Measurements from ENCODE around the gene FLYWCH1.

The FLYWCH1 gene

DNA sequence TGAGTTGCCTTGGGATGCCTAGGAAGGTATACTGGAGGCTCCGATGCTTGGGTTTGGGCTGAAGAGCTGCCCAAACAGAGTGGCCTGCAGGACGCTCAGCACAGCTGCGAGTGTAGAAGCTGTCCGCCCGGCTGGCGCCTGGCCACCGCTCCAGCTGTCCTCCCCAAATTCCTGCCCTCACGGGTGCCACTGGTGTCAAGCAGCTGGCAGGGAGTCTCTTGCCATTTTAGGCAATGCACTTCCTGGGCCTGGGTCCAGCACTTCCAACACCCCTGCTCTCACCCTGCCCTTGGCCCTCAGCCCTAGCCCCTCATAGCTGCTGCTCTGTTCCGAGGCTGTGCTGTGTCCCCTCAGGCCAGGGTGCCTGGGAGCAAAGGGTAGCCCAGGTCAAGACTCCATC, 73.7 kb downstream of the FLYWCH1 start:
- DNase-seq: no peak
- Histone ChIP-seq H3K27me3 (peaks cover 0 to 32% of the 10 kb centered on the region in 2 donors), H3K4me3 (no peak overlapping the region), H3K4me1 (peaks cover 0 to 39% (median 29%) of the 10 kb centered on the region in 4 donors), H3K36me3 (no peaks in the 10 kb centered on the region), H3K9me3 (no peaks in the 10 kb centered on the region), H3K27ac (peak overlapping the region in 1 of 2 donors; percentile 53)
- TF ChIP-seq CTCF (IDR thresholded peaks at IDR 0.05): no peak
- intact Hi-C loops (cut with DNase I; ENCODE audit: low total_unique reads): no loop called here

DNA sequence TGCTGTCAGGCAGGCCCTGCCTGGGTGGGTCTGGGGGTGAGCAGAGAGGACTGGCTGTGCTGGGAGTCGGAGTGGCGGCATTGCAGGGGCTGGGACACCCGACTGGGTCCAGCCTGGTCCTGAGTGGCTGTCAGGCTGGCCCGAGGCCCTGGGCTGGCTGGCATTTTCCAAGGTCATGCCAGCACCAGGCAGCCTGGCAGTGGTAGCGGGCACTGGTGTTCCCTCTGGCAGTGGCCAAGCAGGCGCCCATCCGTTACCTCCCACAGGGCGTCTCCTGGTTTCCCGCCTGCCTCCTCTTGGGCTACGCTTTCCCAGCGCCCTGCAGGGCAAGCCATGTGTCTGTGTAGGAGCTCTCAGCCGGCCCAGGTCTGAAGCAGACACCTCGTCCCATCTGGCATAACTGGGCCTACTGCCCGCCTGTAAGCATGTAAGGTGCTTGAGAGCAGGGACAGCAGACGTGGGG, 74.2 kb downstream of the FLYWCH1 start:
- no peak for TF ChIP-seq CTCF (IDR thresholded peaks at IDR 0.05)
- Histone ChIP-seq H3K4me3 (no peak overlapping the region), H3K27ac (peak overlapping the region in 1 of 2 donors; percentile 53), H3K4me1 (peaks cover 0 to 36% (median 27%) of the 10 kb centered on the region in 4 donors), H3K36me3 (no peaks in the 10 kb centered on the region), H3K9me3 (no peaks in the 10 kb centered on the region), H3K27me3 (peaks cover 0 to 35% of the 10 kb centered on the region in 2 donors)
- intact Hi-C loops (cut with DNase I; ENCODE audit: low total_unique reads): no loop called here
- DNase-seq: peak in 1 of 2 donors; percentile 80

DNA sequence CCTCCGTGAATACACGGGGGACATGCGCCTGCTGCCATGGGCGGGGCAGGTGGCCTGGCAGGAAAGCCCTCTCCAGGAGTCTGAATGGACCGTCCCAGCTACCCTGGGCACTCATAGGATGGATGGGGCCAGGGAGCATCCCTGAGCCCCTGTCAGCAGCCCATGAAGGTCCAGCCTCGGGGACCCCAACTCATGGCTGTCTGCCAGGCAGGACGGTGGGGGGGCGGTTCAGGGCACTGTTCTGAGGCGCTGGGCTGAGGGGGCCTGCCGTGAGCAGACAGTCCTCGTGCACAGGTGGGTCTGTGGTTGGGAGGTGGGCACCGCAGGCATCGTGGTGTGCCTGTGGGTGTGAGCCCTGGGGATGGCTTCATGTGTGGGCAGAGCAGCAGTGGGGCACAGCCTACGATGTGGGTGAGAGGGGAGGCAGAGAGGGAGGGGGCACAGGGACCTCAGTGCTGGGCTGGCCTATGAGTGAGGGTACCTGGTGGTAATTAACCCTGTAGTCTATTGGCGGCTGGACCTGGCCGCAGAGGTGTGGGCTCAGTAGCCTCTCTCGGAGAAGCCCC, 75.0 kb downstream of the FLYWCH1 start:
- intact Hi-C loops (cut with DNase I; ENCODE audit: low total_unique reads): no loop called here
- Histone ChIP-seq H3K4me1 (peaks cover 0 to 33% (median 24%) of the 10 kb centered on the region in 4 donors), H3K27ac (no peak overlapping the region), H3K36me3 (no peaks in the 10 kb centered on the region), H3K4me3 (no peak overlapping the region), H3K9me3 (no peaks in the 10 kb centered on the region), H3K27me3 (peaks cover 0 to 35% of the 10 kb centered on the region in 2 donors)
- no peak for DNase-seq
- no peak for TF ChIP-seq CTCF (IDR thresholded peaks at IDR 0.05)

- peaks cover 0 to 35% of the 10 kb centered on the region in 2 donors for H3K27me3 ChIP-seq
- H3K27ac ChIP-seq: no peak overlapping the region
- no peaks in the 10 kb centered on the region for H3K9me3 ChIP-seq
- no peaks in the 10 kb centered on the region for H3K36me3 ChIP-seq
- no peak for DNase-seq
- no peak overlapping the region for H3K4me3 ChIP-seq
- intact Hi-C loops (cut with DNase I; ENCODE audit: low total_unique reads): no loop called here
- peaks cover 0 to 33% (median 24%) of the 10 kb centered on the region in 4 donors for H3K4me1 ChIP-seq
- TF ChIP-seq CTCF (IDR thresholded peaks at IDR 0.05): no peak
These were observed 75.6 kb downstream of the FLYWCH1 start for GRCh38 chr16:2987286-2987685.

- H3K36me3 ChIP-seq: no peaks in the 10 kb centered on the region
- TF ChIP-seq CTCF (IDR thresholded peaks at IDR 0.05): no peak
- DNase-seq: no peak
- H3K27ac ChIP-seq: no peak overlapping the region
- intact Hi-C loops (cut with DNase I; ENCODE audit: low total_unique reads): no loop called here
- no peaks in the 10 kb centered on the region for H3K9me3 ChIP-seq
- H3K4me3 ChIP-seq: no peak overlapping the region
- H3K27me3 ChIP-seq: peaks cover 0 to 35% of the 10 kb centered on the region in 2 donors
- H3K4me1 ChIP-seq: peaks cover 0 to 33% (median 24%) of the 10 kb centered on the region in 4 donors
These were observed 76.1 kb downstream of the FLYWCH1 start for GRCh38 chr16:2987833-2988232.

All from tibial artery (tissue), 4 donors.